ENCODE data around the gene GAK. TPM values are rescaled to one million over a fixed set of nuclear protein-coding genes. Genes with fewer than 3 reads are reported as not detected.

GAK gene
- total RNA-seq, 1 experiment from 2014 or later: 117 TPM

GRCh38 chr4:911221-911751, 20.8 kb downstream of the GAK start:
- Histone ChIP-seq H3K4me2 (ENCODE audit: low read length) (no peak overlapping the region), H3K9me2 (replicated peaks; ENCODE audit: low read length) (no peaks in the 10 kb centered on the region), H3K9ac (ENCODE audit: low read length) (no peak overlapping the region), H3K27ac (ENCODE audit: low read length) (no peak overlapping the region), H3K36me3 (ENCODE audit: low read depth, low read length) (no peaks in the 10 kb centered on the region), H3K4me3 (ENCODE audit: low read length) (no peak overlapping the region), H3F3A (ENCODE audit: low read length, unreplicated experiment) (no peaks in the 10 kb centered on the region), H4K20me1 (ENCODE audit: low read length) (no peaks in the 10 kb centered on the region), H2AFZ (ENCODE audit: low read length) (no peak overlapping the region), H3K79me2 (ENCODE audit: low read length) (peaks cover 22% of the 10 kb centered on the region), H3K27me3 (ENCODE audit: low read length) (no peaks in the 10 kb centered on the region), H3K4me1 (ENCODE audit: insufficient read depth, low read length) (no peaks in the 10 kb centered on the region), H3K9me3 (ENCODE audit: low read length) (no peaks in the 10 kb centered on the region)
- ChIA-PET POLR2A (ENCODE audit: unreplicated experiment) (no interaction called here), CTCF (no interaction called here)
- no peak for DNase-seq
- intact Hi-C loops (cut with micrococcal nuclease): no loop called here
- no peak for ATAC-seq
- no TSS peak for BruUV-seq (replicated peaks)
- no peak for TF ChIP-seq CTCF (conservative IDR thresholded peaks at IDR 0.05; ENCODE audit: low read depth, low read length)
- TF ChIP-seq EZH2 (IDR thresholded peaks at IDR 0.05; ENCODE audit: low read length, unreplicated experiment): no peak
- no peak for TF ChIP-seq EZH2phosphoT487 (IDR thresholded peaks at IDR 0.05; ENCODE audit: borderline replicate concordance, low read length)

- ATAC-seq: no peak
- H4K20me1 ChIP-seq (ENCODE audit: low read length): no peaks in the 10 kb centered on the region
- no peaks in the 10 kb centered on the region for H3F3A ChIP-seq (ENCODE audit: low read length, unreplicated experiment)
- no peak overlapping the region for H3K27ac ChIP-seq (ENCODE audit: low read length)
- no peaks in the 10 kb centered on the region for H3K4me1 ChIP-seq (ENCODE audit: insufficient read depth, low read length)
- no peaks in the 10 kb centered on the region for H3K9me3 ChIP-seq (ENCODE audit: low read length)
- no peaks in the 10 kb centered on the region for H3K27me3 ChIP-seq (ENCODE audit: low read length)
- H3K9me2 ChIP-seq (replicated peaks; ENCODE audit: low read length): no peaks in the 10 kb centered on the region
- no peaks in the 10 kb centered on the region for H3K36me3 ChIP-seq (ENCODE audit: low read depth, low read length)
- H2AFZ ChIP-seq (ENCODE audit: low read length): no peak overlapping the region
- POLR2A ChIA-PET (ENCODE audit: unreplicated experiment): no interaction called here
- BruUV-seq (replicated peaks): no TSS peak
- no peak overlapping the region for H3K4me2 ChIP-seq (ENCODE audit: low read length)
- no peak overlapping the region for H3K9ac ChIP-seq (ENCODE audit: low read length)
- no peak overlapping the region for H3K4me3 ChIP-seq (ENCODE audit: low read length)
- H3K79me2 ChIP-seq (ENCODE audit: low read length): peaks cover 15% of the 10 kb centered on the region
- CTCF ChIA-PET: no interaction called here
- no peak for DNase-seq
- intact Hi-C loops (cut with micrococcal nuclease): no loop called here
- TF ChIP-seq CTCF (conservative IDR thresholded peaks at IDR 0.05; ENCODE audit: low read depth, low read length) (no peak), EZH2phosphoT487 (IDR thresholded peaks at IDR 0.05; ENCODE audit: borderline replicate concordance, low read length) (no peak), EZH2 (IDR thresholded peaks at IDR 0.05; ENCODE audit: low read length, unreplicated experiment) (no peak)
Observed at GRCh38 chr4:910366-911091, 21.6 kb downstream of the GAK start.

- no peak overlapping the region for H3K4me2 ChIP-seq (ENCODE audit: low read length)
- no peak overlapping the region for H3K27ac ChIP-seq (ENCODE audit: low read length)
- no peaks in the 10 kb centered on the region for H3K9me3 ChIP-seq (ENCODE audit: low read length)
- no peak for TF ChIP-seq EZH2 (IDR thresholded peaks at IDR 0.05; ENCODE audit: low read length, unreplicated experiment)
- TF ChIP-seq EZH2phosphoT487 (IDR thresholded peaks at IDR 0.05; ENCODE audit: borderline replicate concordance, low read length): no peak
- no peak for TF ChIP-seq CTCF (conservative IDR thresholded peaks at IDR 0.05; ENCODE audit: low read depth, low read length)
- no peaks in the 10 kb centered on the region for H4K20me1 ChIP-seq (ENCODE audit: low read length)
- H3F3A ChIP-seq (ENCODE audit: low read length, unreplicated experiment): no peaks in the 10 kb centered on the region
- H3K4me3 ChIP-seq (ENCODE audit: low read length): no peak overlapping the region
- ChIA-PET CTCF (no interaction called here), POLR2A (ENCODE audit: unreplicated experiment) (no interaction called here)
- no peak for DNase-seq
- peaks cover 8% of the 10 kb centered on the region; the same call in 1 of the 2 replicates for H3K79me2 ChIP-seq (ENCODE audit: low read length)
- no peaks in the 10 kb centered on the region for H3K27me3 ChIP-seq (ENCODE audit: low read length)
- no peak overlapping the region for H2AFZ ChIP-seq (ENCODE audit: low read length)
- H3K9me2 ChIP-seq (replicated peaks; ENCODE audit: low read length): no peaks in the 10 kb centered on the region
- no peak for ATAC-seq
- H3K9ac ChIP-seq (ENCODE audit: low read length): no peak overlapping the region
- H3K36me3 ChIP-seq (ENCODE audit: low read depth, low read length): no peaks in the 10 kb centered on the region
- intact Hi-C loops (cut with micrococcal nuclease): no loop called here
- no TSS peak for BruUV-seq (replicated peaks)
- H3K4me1 ChIP-seq (ENCODE audit: insufficient read depth, low read length): no peaks in the 10 kb centered on the region
Observed at GRCh38 chr4:909821-910220, 22.3 kb downstream of the GAK start.
